Endodermal cell (in vitro differentiated cells): ENCODE data around the gene COQ10B. TPM values are rescaled to one million over a fixed set of nuclear protein-coding genes. Genes with fewer than 3 reads are reported as not detected.

Experiments used
- DNase-seq: peaks from one replicate; pipeline ENCODE4 v3.0.0-alpha.2; 2017
- H3K27ac ChIP-seq: 2 replicates; pipeline ENCODE4 v1.5.1; 2013; ENCODE audit warnings: mild to moderate bottlenecking, low read depth, low read length, moderate library complexity
- H3K27me3 ChIP-seq: 2 replicates; pipeline ENCODE4 v1.6.1; 2013; ENCODE audit warnings: mild to moderate bottlenecking, low read length, moderate library complexity; ENCODE audit not compliant: insufficient read depth, control insufficient read depth, poor library complexity, severe bottlenecking
- H3K36me3 ChIP-seq: 2 replicates; pipeline ENCODE4 v1.7.0; 2013; ENCODE audit warnings: mild to moderate bottlenecking, low read length, moderate library complexity; ENCODE audit not compliant: control insufficient read depth, insufficient read depth
- H3K4me1 ChIP-seq: one replicate; pipeline ENCODE4 v1.7.0; 2013; ENCODE audit warnings: low read length; ENCODE audit not compliant: control insufficient read depth, insufficient read depth
- H3K4me3 ChIP-seq: 2 replicates; pipeline ENCODE4 v1.5.1; 2013; ENCODE audit warnings: mild to moderate bottlenecking, low read length, moderate library complexity
- H3K9ac ChIP-seq: 2 replicates; pipeline ENCODE4 v1.6.1; 2013; ENCODE audit warnings: mild to moderate bottlenecking, low read length, moderate library complexity; ENCODE audit not compliant: poor library complexity, severe bottlenecking; ENCODE audit errors: extremely low read depth
- H3K9me3 ChIP-seq: 2 replicates; pipeline ENCODE4 v1.6.1; 2013; ENCODE audit warnings: mild to moderate bottlenecking, low read length, moderate library complexity; ENCODE audit not compliant: control insufficient read depth
- H3K27ac Mint-ChIP-seq: 2 replicates; pipeline ENCODE4 v1.8.0; 2020; ENCODE audit warnings: mixed read lengths
- H3K27me3 Mint-ChIP-seq: 2 replicates; pipeline ENCODE4 v1.8.0; 2021; ENCODE audit warnings: mild to moderate bottlenecking, mixed read lengths; ENCODE audit not compliant: insufficient read depth
- H3K36me3 Mint-ChIP-seq: 2 replicates; pipeline ENCODE4 v1.8.0; 2020; ENCODE audit warnings: low read depth, mixed read lengths
- H3K4me1 Mint-ChIP-seq: 2 replicates; pipeline ENCODE4 v1.8.0; 2020; ENCODE audit warnings: mixed read lengths
- H3K4me3 Mint-ChIP-seq: 2 replicates; pipeline ENCODE4 v1.8.0; 2020; ENCODE audit warnings: mild to moderate bottlenecking, moderate library complexity, mixed read lengths
- H3K9me3 Mint-ChIP-seq: 2 replicates; pipeline ENCODE4 v1.8.0; 2020; ENCODE audit warnings: mild to moderate bottlenecking, mixed read lengths
- CTCF ChIP-seq: fragments of 200-600 bp; sonication (generic); conservative IDR thresholded peaks from 2 replicates; pipeline ENCODE4 v1.5.0; 2021; ENCODE audit warnings: antibody characterized with exemption, mild to moderate bottlenecking
- WGBS, 2 experiments: methylation state at CpG; one replicate each; pipeline versions ENCODE4 v1.1.5 to v1.1.7; 2013; ENCODE audit warnings: missing lambda C conversion rate in 2 of 2, mixed read lengths in 1 of 2; ENCODE audit not compliant: insufficient coverage in 1 of 2, insufficient read length in 1 of 2; 5-methylcytosine and 5-hydroxymethylcytosine counted together
- total RNA-seq, 2 donors: library from RNA; stranded (reverse); fragmentation: NEBNext Ultra II Directional in 1 of 2; extraction: Animal tissue kit (Norgen Biotek cat#: 25700) in 1 of 2; gene quantifications; 2 replicates in 1 of 2; 3 replicates in 1 of 2; pipeline ENCODE4 v1.2.1, GENCODE V29; 2021

Gene COQ10B
- total RNA-seq, 2 donors from 2014 or later, result 17.5 to 17.9 TPM

DNA sequence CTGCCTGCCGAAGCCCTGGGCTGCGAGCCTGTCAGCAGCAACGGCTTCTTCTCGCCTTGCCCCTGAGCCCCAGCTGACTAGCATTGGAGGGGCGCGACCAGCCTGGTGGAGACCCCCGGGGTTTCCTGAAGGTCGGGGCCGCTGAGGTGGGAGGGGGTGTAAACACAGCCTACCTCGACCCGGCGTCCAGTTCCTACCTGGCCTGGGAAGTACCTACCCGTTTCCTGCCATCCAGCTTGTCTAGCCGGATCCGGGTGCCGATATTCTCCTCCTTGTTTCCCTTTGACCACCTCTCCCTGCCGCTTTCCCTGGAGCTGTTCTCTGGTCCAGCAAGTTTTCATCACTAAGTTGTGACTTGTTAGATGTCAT, 63.0 kb downstream of the COQ10B start:
- H3K27me3 ChIP-seq, result no peaks in the 10 kb centered on the region
- H3K27ac ChIP-seq, result peak overlapping the region; percentile 48
- no peaks in the 10 kb centered on the region for H3K9me3 ChIP-seq
- H3K9ac ChIP-seq, result peak overlapping the region; percentile 56
- peak overlapping the region; percentile 84 for H3K4me3 Mint-ChIP-seq
- peaks cover 12% of the 10 kb centered on the region for H3K36me3 ChIP-seq
- 0 to 5% methylated on average over 4 to 17 of the region's 17 CpGs for WGBS, 2 experiments
- H3K27me3 Mint-ChIP-seq, result no peaks in the 10 kb centered on the region
- DNase-seq, result no peak
- peak overlapping the region; percentile 79 for H3K27ac Mint-ChIP-seq
- peaks cover 18% of the 10 kb centered on the region for H3K9me3 Mint-ChIP-seq
- peaks cover 23% of the 10 kb centered on the region for H3K4me1 Mint-ChIP-seq
- no peaks in the 10 kb centered on the region for H3K4me1 ChIP-seq
- H3K36me3 Mint-ChIP-seq, result peaks cover 28% of the 10 kb centered on the region
- peak overlapping the region; percentile 93 for H3K4me3 ChIP-seq
- no peak for TF ChIP-seq CTCF

GRCh38 chr2:197517150-197517549, 63.8 kb downstream of the COQ10B start:
- Histone ChIP-seq H3K27me3 (no peaks in the 10 kb centered on the region), H3K4me3 (peak overlapping the region; percentile 93), H3K36me3 (peaks cover 12% of the 10 kb centered on the region), H3K9me3 (no peaks in the 10 kb centered on the region), H3K9ac (no peak overlapping the region), H3K4me1 (no peaks in the 10 kb centered on the region), H3K27ac (no peak overlapping the region)
- 85 to 100% methylated on average over 2 of the region's 2 CpGs for WGBS, 2 experiments
- no peak for TF ChIP-seq CTCF
- DNase-seq, result no peak
- H3K27ac Mint-ChIP-seq, result no peak overlapping the region
- no peaks in the 10 kb centered on the region for H3K27me3 Mint-ChIP-seq
- peaks cover 23% of the 10 kb centered on the region for H3K4me1 Mint-ChIP-seq
- H3K36me3 Mint-ChIP-seq, result peaks cover 35% of the 10 kb centered on the region
- peaks cover 25% of the 10 kb centered on the region for H3K9me3 Mint-ChIP-seq
- H3K4me3 Mint-ChIP-seq, result peak overlapping the region; percentile 84

Other genes with a start within 250 kb of the COQ10B start
- gene ANKRD44, start 142.8 kb upstream of the COQ10B start, total RNA-seq, result 10 to 100 TPM in 1 of 2 donors, 1 to 10 TPM in 1; 6.2 to 10.6 TPM
- 100 to 1,000 TPM; 308 to 356 TPM for gene SF3B1, start 18.5 kb upstream of the COQ10B start, total RNA-seq
- gene HSPD1, start 46.3 kb downstream of the COQ10B start, total RNA-seq, result 100 to 1,000 TPM; 553 to 588 TPM
- gene HSPE1, start 46.8 kb downstream of the COQ10B start, total RNA-seq, result 100 to 1,000 TPM; 198 to 218 TPM
- 10 to 100 TPM; 37.0 to 42.5 TPM for gene MOB4, start 62.5 kb downstream of the COQ10B start, total RNA-seq
- gene RFTN2, start 222.0 kb downstream of the COQ10B start, total RNA-seq, result under 1 TPM; 0.55 TPM